Measurements from ENCODE around the gene CATSPERD.

DNA sequence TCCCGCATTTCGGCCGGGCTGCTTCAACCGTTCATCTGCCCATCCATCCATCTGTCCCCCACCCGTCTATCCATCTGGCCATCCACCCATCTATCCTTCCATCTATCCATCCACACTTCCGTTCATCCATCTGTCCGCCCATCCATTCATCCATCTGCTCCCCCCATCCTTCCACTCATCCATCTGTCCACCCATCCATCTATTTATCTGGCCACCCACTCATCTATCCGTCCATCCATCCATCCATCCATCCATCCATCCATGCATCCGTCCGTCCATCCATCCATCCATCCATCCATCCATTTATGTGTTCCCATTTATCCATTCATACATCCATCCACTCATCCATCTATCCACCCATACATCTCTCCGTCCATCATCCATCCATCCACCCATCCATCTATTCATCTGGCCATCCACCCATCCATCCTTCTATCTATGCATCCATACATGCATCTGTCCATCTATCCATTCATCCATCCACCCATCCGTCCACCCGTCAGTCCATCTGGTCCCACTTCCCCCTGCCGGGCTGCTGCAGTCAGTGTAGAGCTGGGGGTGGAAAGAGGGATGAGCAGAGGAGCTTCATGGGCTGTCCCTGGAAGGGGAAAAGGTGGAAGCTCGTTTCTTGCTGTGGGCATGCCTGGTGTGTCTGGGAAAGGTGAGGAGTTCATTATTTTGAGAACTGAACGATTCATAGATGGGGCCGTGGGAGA, 38.9 kb upstream of the CATSPERD start:
- TF ChIP-seq, protein P1, sequence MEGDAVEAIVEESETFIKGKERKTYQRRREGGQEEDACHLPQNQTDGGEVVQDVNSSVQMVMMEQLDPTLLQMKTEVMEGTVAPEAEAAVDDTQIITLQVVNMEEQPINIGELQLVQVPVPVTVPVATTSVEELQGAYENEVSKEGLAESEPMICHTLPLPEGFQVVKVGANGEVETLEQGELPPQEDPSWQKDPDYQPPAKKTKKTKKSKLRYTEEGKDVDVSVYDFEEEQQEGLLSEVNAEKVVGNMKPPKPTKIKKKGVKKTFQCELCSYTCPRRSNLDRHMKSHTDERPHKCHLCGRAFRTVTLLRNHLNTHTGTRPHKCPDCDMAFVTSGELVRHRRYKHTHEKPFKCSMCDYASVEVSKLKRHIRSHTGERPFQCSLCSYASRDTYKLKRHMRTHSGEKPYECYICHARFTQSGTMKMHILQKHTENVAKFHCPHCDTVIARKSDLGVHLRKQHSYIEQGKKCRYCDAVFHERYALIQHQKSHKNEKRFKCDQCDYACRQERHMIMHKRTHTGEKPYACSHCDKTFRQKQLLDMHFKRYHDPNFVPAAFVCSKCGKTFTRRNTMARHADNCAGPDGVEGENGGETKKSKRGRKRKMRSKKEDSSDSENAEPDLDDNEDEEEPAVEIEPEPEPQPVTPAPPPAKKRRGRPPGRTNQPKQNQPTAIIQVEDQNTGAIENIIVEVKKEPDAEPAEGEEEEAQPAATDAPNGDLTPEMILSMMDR (IDR thresholded peaks at IDR 0.05) = no peak
- TF ChIP-seq ZFX (IDR thresholded peaks at IDR 0.05; ENCODE audit: borderline replicate concordance) = no peak
